GM13976 (cell line): ENCODE measurements around the gene POLR3K.
"Not testable (repeated sequence)": the region's sequence is repeated elsewhere in the genome, so short reads cannot be mapped to it uniquely, and the experiment has no call there.

ENCODE experiments used
- DNase-seq: peaks from one replicate; pipeline ENCODE4 v3.0.0; 2012; ENCODE audit warnings: low spot score
- in situ Hi-C: fragments of 300-500 bp; cut with MboI; formaldehyde crosslinking; loops from one replicate; pipeline ENCODE4 v1.12.0; 2022; ENCODE audit warnings: low sequenced_read_pairs, mixed read lengths, inconsistent platforms; ENCODE audit not compliant: unreplicated experiment
- TF ChIP-seq, protein P1 (sequence below): IDR thresholded peaks from 2 replicates; pipeline ENCODE4 v1.5.1; 2012; ENCODE audit warnings: borderline replicate concordance, mild to moderate bottlenecking; ENCODE audit not compliant: insufficient read depth; ENCODE audit errors: extremely low read depth, missing control alignments, control extremely low read depth

The POLR3K gene

GRCh38 chr16:54237-54581 lies 801 bp upstream of the POLR3K start:
- in situ Hi-C loops, result no loop called here
- TF ChIP-seq, protein P1, sequence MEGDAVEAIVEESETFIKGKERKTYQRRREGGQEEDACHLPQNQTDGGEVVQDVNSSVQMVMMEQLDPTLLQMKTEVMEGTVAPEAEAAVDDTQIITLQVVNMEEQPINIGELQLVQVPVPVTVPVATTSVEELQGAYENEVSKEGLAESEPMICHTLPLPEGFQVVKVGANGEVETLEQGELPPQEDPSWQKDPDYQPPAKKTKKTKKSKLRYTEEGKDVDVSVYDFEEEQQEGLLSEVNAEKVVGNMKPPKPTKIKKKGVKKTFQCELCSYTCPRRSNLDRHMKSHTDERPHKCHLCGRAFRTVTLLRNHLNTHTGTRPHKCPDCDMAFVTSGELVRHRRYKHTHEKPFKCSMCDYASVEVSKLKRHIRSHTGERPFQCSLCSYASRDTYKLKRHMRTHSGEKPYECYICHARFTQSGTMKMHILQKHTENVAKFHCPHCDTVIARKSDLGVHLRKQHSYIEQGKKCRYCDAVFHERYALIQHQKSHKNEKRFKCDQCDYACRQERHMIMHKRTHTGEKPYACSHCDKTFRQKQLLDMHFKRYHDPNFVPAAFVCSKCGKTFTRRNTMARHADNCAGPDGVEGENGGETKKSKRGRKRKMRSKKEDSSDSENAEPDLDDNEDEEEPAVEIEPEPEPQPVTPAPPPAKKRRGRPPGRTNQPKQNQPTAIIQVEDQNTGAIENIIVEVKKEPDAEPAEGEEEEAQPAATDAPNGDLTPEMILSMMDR, result no peak
- DNase-seq, result no peak

DNA sequence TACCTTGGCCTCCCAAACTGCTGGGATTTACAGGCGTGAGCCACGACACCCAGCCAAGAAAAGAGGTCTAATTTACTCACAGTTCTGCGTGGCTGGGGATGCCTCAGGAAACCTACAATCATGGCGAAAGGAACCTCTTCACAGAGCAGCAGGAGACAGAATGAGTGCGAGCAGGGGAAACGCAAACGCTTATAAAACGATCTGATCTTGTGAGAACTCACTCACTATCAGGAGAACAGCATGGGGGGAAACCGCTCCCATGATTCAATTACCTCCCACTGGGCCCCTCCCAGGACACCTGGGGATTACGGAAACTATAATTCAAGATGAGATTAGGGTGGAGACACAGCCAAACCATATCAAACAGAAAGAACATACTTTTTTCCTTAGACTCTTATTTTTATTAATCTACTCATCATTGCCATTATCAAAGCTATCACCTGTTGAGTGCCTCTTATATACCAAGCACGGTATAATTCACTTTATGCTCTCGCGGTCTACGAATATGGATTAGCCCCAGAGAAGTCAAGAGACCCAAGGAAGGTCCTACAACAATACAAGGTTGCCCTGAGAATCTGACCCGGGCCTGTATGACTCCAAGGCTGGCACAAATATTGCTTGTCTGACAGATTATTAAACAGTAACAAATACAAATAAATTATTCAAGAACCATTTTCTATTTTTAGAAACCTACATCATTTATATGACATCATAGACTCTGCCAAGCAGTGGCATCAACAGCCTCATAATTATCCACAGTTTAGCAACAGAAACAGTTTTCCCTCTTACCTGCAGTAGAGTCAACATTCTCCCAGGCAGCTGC lies 2.4 kb downstream of the POLR3K start:
- DNase-seq, result no peak
- in situ Hi-C loops, result no loop called here
- TF ChIP-seq, protein P1, result no peak

- in situ Hi-C loops, result no loop called here
- DNase-seq, result no peak
- TF ChIP-seq, protein P1, result no peak
These were observed 6.2 kb downstream of the POLR3K start for GRCh38 chr16:47234-47633.

GRCh38 chr16:46510-46909 lies 6.9 kb downstream of the POLR3K start:
- in situ Hi-C loops, DNase-seq: not testable (repeated sequence)

DNA sequence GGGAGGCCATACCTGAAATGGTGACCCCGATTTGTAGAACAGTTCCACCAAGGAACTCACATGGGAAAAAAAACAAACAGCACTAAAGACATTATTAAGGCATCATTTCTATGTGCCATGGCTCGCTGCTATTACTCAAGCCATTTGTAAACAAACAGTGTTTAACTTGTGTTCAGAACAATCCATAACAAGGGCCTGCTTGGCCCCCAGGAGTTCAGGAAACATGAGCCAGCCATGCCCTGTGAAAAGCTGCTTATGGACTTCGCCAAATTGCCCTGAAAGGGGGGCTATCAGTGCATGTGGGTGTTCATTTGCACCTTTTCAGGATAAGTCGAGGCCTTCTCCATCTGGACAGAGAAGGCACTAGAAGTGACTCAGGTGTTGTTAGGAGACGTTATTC lies 8.0 kb downstream of the POLR3K start:
- in situ Hi-C loops, result no loop called here
- TF ChIP-seq, protein P1, result no peak
- no peak for DNase-seq

DNA sequence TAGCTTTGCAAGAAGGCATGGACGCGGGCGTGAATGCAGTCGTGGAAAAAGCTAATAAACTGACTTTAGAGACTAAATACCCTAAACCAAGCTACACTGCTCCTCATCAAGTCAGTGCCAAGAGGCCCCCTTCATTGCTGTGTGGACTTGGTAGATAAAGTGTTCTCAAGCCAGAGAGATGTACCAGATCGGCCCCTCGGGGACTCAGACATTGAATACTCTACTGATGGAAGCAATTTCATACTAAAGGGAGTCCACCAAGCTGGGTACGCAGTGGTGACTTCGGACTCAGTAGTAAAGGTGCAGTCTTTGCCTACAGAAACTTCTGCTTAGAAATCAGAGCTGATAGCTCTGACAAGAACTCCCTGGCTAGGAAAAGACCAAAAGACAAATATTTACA lies 8.8 kb downstream of the POLR3K start:
- TF ChIP-seq, protein P1, result no peak
- no peak for DNase-seq
- in situ Hi-C loops, result no loop called here

DNA sequence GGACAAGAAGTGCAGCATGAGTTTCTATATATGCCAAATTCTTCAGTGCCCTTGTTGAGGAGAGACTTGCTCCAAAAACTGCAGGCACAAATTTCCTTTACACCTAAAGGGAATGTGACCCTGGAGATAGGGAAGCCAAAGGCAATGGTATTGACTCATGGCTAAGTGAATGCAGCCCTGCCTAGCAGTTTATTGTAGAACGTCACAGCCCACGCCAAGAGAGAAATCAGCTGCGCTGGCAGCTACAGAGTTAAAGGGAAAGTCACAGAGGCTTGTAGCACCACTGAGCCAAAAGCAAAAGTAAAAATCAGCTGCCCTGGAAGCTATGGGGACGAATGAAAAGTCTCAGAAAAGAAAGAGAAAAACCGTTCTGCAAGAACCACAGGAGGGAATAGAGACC lies 10.1 kb downstream of the POLR3K start:
- DNase-seq, result no peak
- in situ Hi-C loops, result no loop called here
- TF ChIP-seq, protein P1, result no peak
